GM12878 (cell line): ENCODE results near the gene ZNF124. TPM values are rescaled to one million over a fixed set of nuclear protein-coding genes. Genes with fewer than 3 reads are reported as not detected.

ENCODE experiments used
- ATAC-seq: fragments of 200-7000 bp; cut with Tn5 transposase; 3 replicates; pipeline ENCODE4 v1.9.1; 2020; ENCODE audit warnings: mild to moderate bottlenecking, moderate library complexity
- BruUV-seq: library from RNA; stranded (reverse); fragments of 400-500 nt; replicated peaks from 2 replicates; lab custom pipeline; 2021; lab: Mats Ljungman, UMichigan
- CTCF ChIA-PET: fragments of 300-600 bp; sonication (Branson Sonifier 250); formaldehyde crosslinking; extraction: SDS; loops from one replicate; lab custom pipeline; 2021; ENCODE audit warnings: inconsistent platforms; lab: Yijun Ruan, JAX
- POLR2A ChIA-PET: fragments of 350-600 bp; formaldehyde crosslinking; extraction: SDS; loops from one replicate; lab custom pipeline; 2021; ENCODE audit warnings: inconsistent platforms; lab: Charles Lee
- RAD21 ChIA-PET: fragments of 300-600 bp; sonication (Branson Sonifier 250); formaldehyde crosslinking; loops from one replicate; lab custom pipeline; 2023; ENCODE audit warnings: antibody characterized with exemption; ENCODE audit not compliant: unreplicated experiment; lab: Charles Lee
- SMC1A ChIA-PET: fragments of 300-600 bp; sonication (Branson Sonifier 250); formaldehyde crosslinking; loops from one replicate; lab custom pipeline; 2023; ENCODE audit not compliant: unreplicated experiment, uncharacterized antibody; lab: Charles Lee
- DNase-seq: peaks from one replicate; pipeline ENCODE4 v3.0.0-alpha.2; 2011; ENCODE audit warnings: low read depth, low spot score
- FAIRE-seq: peaks from 3 replicates; lab custom pipeline; 2011; peaks lifted over from hg19 to GRCh38; lab: Jason Lieb, UNC
- H2AFZ ChIP-seq: 2 replicates; pipeline ENCODE4 v1.6.0; 2011; ENCODE audit warnings: low read depth, low read length, control low read depth; ENCODE audit not compliant: control insufficient read depth
- H3K27ac ChIP-seq: 2 replicates; pipeline ENCODE4 v1.5.1; 2011; ENCODE audit warnings: control low read depth; ENCODE audit not compliant: control insufficient read depth, insufficient read depth
- H3K27me3 ChIP-seq, 2 experiments: replicated peaks in 1 of 2; 2 replicates each; pipeline versions ENCODE4 v1.6.0 to v1.6.1; 2011; ENCODE audit warnings: low read length in 1 of 2; ENCODE audit not compliant: control insufficient read depth in 2 of 2, insufficient read depth in 2 of 2
- H3K36me3 ChIP-seq, 2 experiments: 2 replicates each; pipeline ENCODE4 v1.5.1; 2011; ENCODE audit warnings: low read length in 1 of 2; ENCODE audit not compliant: control insufficient read depth in 2 of 2, insufficient read depth in 2 of 2
- H3K4me1 ChIP-seq: 2 replicates; pipeline ENCODE4 v1.6.1; 2011; ENCODE audit warnings: mild to moderate bottlenecking, low read length, moderate library complexity, mixed read lengths; ENCODE audit not compliant: control insufficient read depth, insufficient read depth
- H3K4me2 ChIP-seq: 2 replicates; pipeline ENCODE4 v1.6.0; 2011; ENCODE audit warnings: control low read depth; ENCODE audit not compliant: control insufficient read depth, insufficient read depth
- H3K4me3 ChIP-seq: fragments of 200-600 bp; sonication (generic); 2 replicates; pipeline ENCODE4 v1.5.1; 2016
- H3K79me2 ChIP-seq: 2 replicates; pipeline ENCODE4 v1.6.0; 2011; ENCODE audit warnings: low read length; ENCODE audit not compliant: control insufficient read depth, insufficient read depth
- H3K9ac ChIP-seq: 2 replicates; pipeline ENCODE4 v1.8.0; 2011; ENCODE audit warnings: low read length, control low read depth, mixed read lengths; ENCODE audit not compliant: control insufficient read depth, insufficient read depth
- H3K9me3 ChIP-seq: replicated peaks from 3 replicates; pipeline ENCODE4 v1.5.1; 2011; ENCODE audit warnings: mild to moderate bottlenecking, low read length; ENCODE audit not compliant: control insufficient read depth, insufficient read depth
- H4K20me1 ChIP-seq: 2 replicates; pipeline ENCODE4 v1.6.0; 2011; ENCODE audit not compliant: control insufficient read depth, insufficient read depth
- SMC3 ChIP-seq: IDR thresholded peaks from 2 replicates; pipeline ENCODE4 v1.6.1; 2011; ENCODE audit warnings: low read length, improper control_type of control experiment, borderline replicate concordance
- WGBS: methylation state at CpG from one replicate; pipeline ENCODE4 v1.1.6; 2016; ENCODE audit warnings: low lambda C conversion rate; ENCODE audit not compliant: insufficient replicate concordance, insufficient coverage; ENCODE audit errors: missing lambda C conversion rate; 5-methylcytosine and 5-hydroxymethylcytosine counted together
- in situ Hi-C: fragments of 300-500 bp; cut with MboI; formaldehyde crosslinking; loops from 9 replicates; pipeline ENCODE4 v1.14.3; 2018; ENCODE audit warnings: mixed read lengths
- intact Hi-C: fragments of 100-400 bp; cut with micrococcal nuclease; formaldehyde crosslinking; loops from one replicate; pipeline ENCODE4 v1.14.2; 2022; ENCODE audit not compliant: unreplicated experiment
- polyA plus RNA-seq, 11 experiments: library from polyadenylated mRNA; depleted of rRNA in 4 of 11; unstranded in 6 of 11; stranded (reverse) in 5 of 11; fragments of >200 nt; fragmentation: Nextera tagmentation in 4 of 11; fragmentation: Illumina TruSeq in 1 of 11; extraction: Ambion mirVana in 4 of 11; extraction: Trizol in 1 of 11; gene quantifications; 1 replicate in 1 of 11; 2 replicates in 10 of 11; pipeline versions ENCODE4 v1.2.1 to v1.2.3, GENCODE V29; 2011 to 2016; ENCODE audit warnings: inconsistent platforms in 2 of 11, missing spikeins in 2 of 11, low read depth in 1 of 11
- total RNA-seq, 4 experiments: library from RNA; depleted of rRNA in 3 of 4; stranded (reverse); fragments of >200 nt in 3 of 4; fragmentation: Illumina TruSeq in 1 of 4; extraction: Trizol in 1 of 4; gene quantifications; 2 replicates each; pipeline versions ENCODE4 v1.2.1 to v1.2.3, GENCODE V29; 2013 to 2021
- TF ChIP-seq, protein P1 (sequence below): fragments of 450-650 bp; IDR thresholded peaks from 2 replicates; pipeline ENCODE4 v1.6.1; 2016; ENCODE audit warnings: mild to moderate bottlenecking

The ZNF124 gene
- total and polyA plus RNA-seq, 10 of the 15 experiments (the other 5 are each of a cell fraction or from before 2014, with no cell fraction given), result 6.8 to 37.5 (median 12.5) TPM

DNA sequence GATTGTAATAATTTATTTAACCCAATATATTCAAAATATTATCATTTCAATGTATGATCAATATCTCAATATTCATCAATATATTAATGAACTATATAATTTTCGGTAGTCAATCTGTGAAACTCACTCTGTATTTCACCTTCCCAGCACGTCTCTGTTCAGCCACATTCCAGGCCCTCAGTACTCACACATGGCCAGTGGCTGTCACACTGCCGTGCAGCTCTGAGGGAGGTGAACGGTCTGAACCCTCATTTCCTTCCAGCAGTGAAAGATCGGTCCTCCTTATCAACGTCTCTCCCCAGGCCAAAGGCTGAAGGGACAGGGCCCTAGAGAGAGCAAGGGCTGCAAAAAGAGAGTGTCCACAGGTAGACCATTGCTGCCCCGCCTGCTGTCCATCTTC is 39.5 kb upstream of the ZNF124 start:
- ChIA-PET RAD21 (interaction anchor here (0.9 to 1.4 kb wide), 4 partner anchors 12 to 179 kb away, joined by 3 to 9 read pairs (median 4); no protein-coding TSS in a partner anchor), POLR2A (interaction anchor here (2.0 to 2.1 kb wide), 2 partner anchors 10 to 150 kb away, joined by 5 to 6 read pairs; no protein-coding TSS in a partner anchor), CTCF (interaction anchor here (0.8 to 1.1 kb wide), 6 partner anchors 11 to 179 kb away, joined by 3 to 6 read pairs (median 4); no protein-coding TSS in a partner anchor), SMC1A (interaction anchor here (0.7 to 1.4 kb wide), 8 partner anchors 12 to 1697 kb away, joined by 3 to 6 read pairs (median 3); partner anchors contain the start of gene ZNF496)
- H3K79me2 ChIP-seq, result peaks cover 38% of the 10 kb centered on the region
- no peak overlapping the region for H3K9ac ChIP-seq
- no peak for ATAC-seq
- no peak for DNase-seq
- no peak for TF ChIP-seq SMC3
- TF ChIP-seq, protein P1, sequence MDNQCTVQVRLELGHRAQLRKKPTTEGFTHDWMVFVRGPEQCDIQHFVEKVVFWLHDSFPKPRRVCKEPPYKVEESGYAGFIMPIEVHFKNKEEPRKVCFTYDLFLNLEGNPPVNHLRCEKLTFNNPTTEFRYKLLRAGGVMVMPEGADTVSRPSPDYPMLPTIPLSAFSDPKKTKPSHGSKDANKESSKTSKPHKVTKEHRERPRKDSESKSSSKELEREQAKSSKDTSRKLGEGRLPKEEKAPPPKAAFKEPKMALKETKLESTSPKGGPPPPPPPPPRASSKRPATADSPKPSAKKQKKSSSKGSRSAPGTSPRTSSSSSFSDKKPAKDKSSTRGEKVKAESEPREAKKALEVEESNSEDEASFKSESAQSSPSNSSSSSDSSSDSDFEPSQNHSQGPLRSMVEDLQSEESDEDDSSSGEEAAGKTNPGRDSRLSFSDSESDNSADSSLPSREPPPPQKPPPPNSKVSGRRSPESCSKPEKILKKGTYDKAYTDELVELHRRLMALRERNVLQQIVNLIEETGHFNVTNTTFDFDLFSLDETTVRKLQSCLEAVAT, result peak; percentile 46; the same call in 1 of the 2 replicates
- H3K4me2 ChIP-seq, result peak overlapping the region; percentile 61
- H3K27ac ChIP-seq, result no peak overlapping the region
- peaks cover 21% of the 10 kb centered on the region for H3K4me1 ChIP-seq
- peaks cover 3% of the 10 kb centered on the region; the same call in 2 of the 3 replicates for H3K9me3 ChIP-seq
- no peak for FAIRE-seq
- no peak overlapping the region for H3K4me3 ChIP-seq
- H4K20me1 ChIP-seq, result no peaks in the 10 kb centered on the region
- in situ Hi-C loops (no loop called here), intact Hi-C loops (loop anchor here (5.0 to 10.0 kb wide), 3 partner anchors 106 to 273 kb away; no protein-coding TSS in a partner anchor)
- H3K36me3 ChIP-seq, result no peaks in the 10 kb centered on the region
- no peak overlapping the region for H2AFZ ChIP-seq
- H3K27me3 ChIP-seq, result no peaks in the 10 kb centered on the region
- 30% methylated on average over 7 of the region's 7 CpGs for WGBS
- BruUV-seq, result no TSS peak
